ENCODE results near the gene PDE6B. TPM values are rescaled to one million over a fixed set of nuclear protein-coding genes. Genes with fewer than 3 reads are reported as not detected.
"Not testable (repeated sequence)": the region's sequence is repeated elsewhere in the genome, so short reads cannot be mapped to it uniquely, and the experiment has no call there.

The PDE6B gene
- total and polyA plus RNA-seq, 9 donors = 10.4 to 20.2 (median 14.3) TPM

- H3K27ac ChIP-seq (ENCODE audit: low read length) = no peak overlapping the region
- H3K4me1 ChIP-seq (ENCODE audit: control insufficient read depth, insufficient read depth, low read length) = no peaks in the 10 kb centered on the region
- no CpG with 5 or more reads among the region's 2 CpGs for WGBS (ENCODE audit: insufficient coverage)
- H3K9me3 ChIP-seq (replicated peaks; ENCODE audit: control insufficient read depth, low read depth, low read length) = no peaks in the 10 kb centered on the region
- peaks cover 21% of the 10 kb centered on the region for H3K27me3 ChIP-seq (ENCODE audit: control insufficient read depth, insufficient read depth, low read length)
- no peak for DNase-seq
- H3K36me3 ChIP-seq (ENCODE audit: control insufficient read depth, insufficient read depth, low read length) = no peaks in the 10 kb centered on the region
- no peak overlapping the region for H3K4me3 ChIP-seq (ENCODE audit: low read length)
Measured at GRCh38 chr4:583820-584219, 41.6 kb upstream of the PDE6B start.

- no peak overlapping the region for H3K27ac ChIP-seq (ENCODE audit: low read length)
- H3K4me1 ChIP-seq (ENCODE audit: control insufficient read depth, insufficient read depth, low read length) = no peaks in the 10 kb centered on the region
- H3K9me3 ChIP-seq (replicated peaks; ENCODE audit: control insufficient read depth, low read depth, low read length) = no peaks in the 10 kb centered on the region
- no peaks in the 10 kb centered on the region for H3K36me3 ChIP-seq (ENCODE audit: control insufficient read depth, insufficient read depth, low read length)
- DNase-seq = no peak
- H3K4me3 ChIP-seq (ENCODE audit: low read length) = no peak overlapping the region
- WGBS (ENCODE audit: insufficient coverage) = 78% methylated on average over 25 of the region's 25 CpGs
- peaks cover 10% of the 10 kb centered on the region for H3K27me3 ChIP-seq (ENCODE audit: control insufficient read depth, insufficient read depth, low read length)
Measured at GRCh38 chr4:587671-588350, 37.6 kb upstream of the PDE6B start.

GRCh38 chr4:588351-588849 lies 37.0 kb upstream of the PDE6B start:
- no peak for DNase-seq
- H3K4me3 ChIP-seq (ENCODE audit: low read length) = no peak overlapping the region
- H3K27ac ChIP-seq (ENCODE audit: low read length) = no peak overlapping the region
- no peaks in the 10 kb centered on the region for H3K4me1 ChIP-seq (ENCODE audit: control insufficient read depth, insufficient read depth, low read length)
- H3K9me3 ChIP-seq (replicated peaks; ENCODE audit: control insufficient read depth, low read depth, low read length) = no peaks in the 10 kb centered on the region
- no peaks in the 10 kb centered on the region for H3K36me3 ChIP-seq (ENCODE audit: control insufficient read depth, insufficient read depth, low read length)
- 79% methylated on average over 29 of the region's 36 CpGs for WGBS (ENCODE audit: insufficient coverage)
- H3K27me3 ChIP-seq (ENCODE audit: control insufficient read depth, insufficient read depth, low read length) = peaks cover 9% of the 10 kb centered on the region

GRCh38 chr4:589219-589963 lies 36.0 kb upstream of the PDE6B start:
- H3K9me3 ChIP-seq (replicated peaks; ENCODE audit: control insufficient read depth, low read depth, low read length) = no peaks in the 10 kb centered on the region
- no peaks in the 10 kb centered on the region for H3K36me3 ChIP-seq (ENCODE audit: control insufficient read depth, insufficient read depth, low read length)
- no peaks in the 10 kb centered on the region for H3K4me1 ChIP-seq (ENCODE audit: control insufficient read depth, insufficient read depth, low read length)
- H3K27me3 ChIP-seq (ENCODE audit: control insufficient read depth, insufficient read depth, low read length) = peaks cover 8% of the 10 kb centered on the region
- WGBS (ENCODE audit: insufficient coverage) = 82% methylated on average over 13 of the region's 16 CpGs
- H3K27ac ChIP-seq (ENCODE audit: low read length) = no peak overlapping the region
- no peak overlapping the region for H3K4me3 ChIP-seq (ENCODE audit: low read length)
- no peak for DNase-seq

- no peak overlapping the region for H3K27ac ChIP-seq (ENCODE audit: low read length)
- DNase-seq = no peak
- H3K9me3 ChIP-seq (replicated peaks; ENCODE audit: control insufficient read depth, low read depth, low read length) = no peaks in the 10 kb centered on the region
- no peaks in the 10 kb centered on the region for H3K4me1 ChIP-seq (ENCODE audit: control insufficient read depth, insufficient read depth, low read length)
- 77% methylated on average over 5 of the region's 12 CpGs for WGBS (ENCODE audit: insufficient coverage)
- H3K36me3 ChIP-seq (ENCODE audit: control insufficient read depth, insufficient read depth, low read length) = no peaks in the 10 kb centered on the region
- peaks cover 8% of the 10 kb centered on the region for H3K27me3 ChIP-seq (ENCODE audit: control insufficient read depth, insufficient read depth, low read length)
- H3K4me3 ChIP-seq (ENCODE audit: low read length) = no peak overlapping the region
Measured at GRCh38 chr4:590313-590841, 35.0 kb upstream of the PDE6B start.

GRCh38 chr4:592178-592577 lies 33.2 kb upstream of the PDE6B start:
- H3K4me3 ChIP-seq (ENCODE audit: low read length); DNase-seq; H3K4me1 ChIP-seq (ENCODE audit: control insufficient read depth, insufficient read depth, low read length); H3K27me3 ChIP-seq (ENCODE audit: control insufficient read depth, insufficient read depth, low read length); H3K36me3 ChIP-seq (ENCODE audit: control insufficient read depth, insufficient read depth, low read length); H3K9me3 ChIP-seq (replicated peaks; ENCODE audit: control insufficient read depth, low read depth, low read length); H3K27ac ChIP-seq (ENCODE audit: low read length): not testable (repeated sequence)
- WGBS (ENCODE audit: insufficient coverage) = 85% methylated on average over 4 of the region's 13 CpGs

GRCh38 chr4:592825-593520 lies 32.4 kb upstream of the PDE6B start:
- whole genome bisulfite sequencing (ENCODE audit: insufficient coverage) = 54% methylated on average over 2 of the region's 5 CpGs
- H3K27ac ChIP-seq (ENCODE audit: low read length) = no peak overlapping the region
- no peaks in the 10 kb centered on the region for H3K36me3 ChIP-seq (ENCODE audit: control insufficient read depth, insufficient read depth, low read length)
- no peaks in the 10 kb centered on the region for H3K9me3 ChIP-seq (replicated peaks; ENCODE audit: control insufficient read depth, low read depth, low read length)
- DNase-seq = no peak
- H3K4me3 ChIP-seq (ENCODE audit: low read length) = no peak overlapping the region
- no peaks in the 10 kb centered on the region for H3K4me1 ChIP-seq (ENCODE audit: control insufficient read depth, insufficient read depth, low read length)
- peaks cover 3% of the 10 kb centered on the region for H3K27me3 ChIP-seq (ENCODE audit: control insufficient read depth, insufficient read depth, low read length)

GRCh38 chr4:598925-599324 lies 26.4 kb upstream of the PDE6B start:
- 86% methylated on average over 1 of the region's 3 CpGs for WGBS (ENCODE audit: insufficient coverage)
- Histone ChIP-seq H3K27me3 (ENCODE audit: control insufficient read depth, insufficient read depth, low read length) (no peaks in the 10 kb centered on the region), H3K36me3 (ENCODE audit: control insufficient read depth, insufficient read depth, low read length) (no peaks in the 10 kb centered on the region), H3K9me3 (replicated peaks; ENCODE audit: control insufficient read depth, low read depth, low read length) (no peaks in the 10 kb centered on the region), H3K27ac (ENCODE audit: low read length) (no peak overlapping the region), H3K4me3 (ENCODE audit: low read length) (no peak overlapping the region), H3K4me1 (ENCODE audit: control insufficient read depth, insufficient read depth, low read length) (no peaks in the 10 kb centered on the region)
- DNase-seq = no peak

GRCh38 chr4:600166-600565 lies 25.2 kb upstream of the PDE6B start:
- WGBS (ENCODE audit: insufficient coverage) = 47% methylated on average over 5 of the region's 6 CpGs
- no peaks in the 10 kb centered on the region for H3K27me3 ChIP-seq (ENCODE audit: control insufficient read depth, insufficient read depth, low read length)
- no peaks in the 10 kb centered on the region for H3K36me3 ChIP-seq (ENCODE audit: control insufficient read depth, insufficient read depth, low read length)
- H3K4me1 ChIP-seq (ENCODE audit: control insufficient read depth, insufficient read depth, low read length) = no peaks in the 10 kb centered on the region
- H3K27ac ChIP-seq (ENCODE audit: low read length) = no peak overlapping the region
- no peak overlapping the region for H3K4me3 ChIP-seq (ENCODE audit: low read length)
- no peak for DNase-seq
- no peaks in the 10 kb centered on the region for H3K9me3 ChIP-seq (replicated peaks; ENCODE audit: control insufficient read depth, low read depth, low read length)

All from muscle of leg (tissue), 11 donors.